Panc1 (cell line): ENCODE data around the gene KCNK5.

Experiments
- POLR2AphosphoS5 ChIP-seq: IDR thresholded peaks from 2 replicates; pipeline ENCODE4 v1.6.1; 2012; ENCODE audit warnings: mild to moderate bottlenecking, low read depth, low read length, moderate library complexity
- TF ChIP-seq, protein P1 (sequence below): fragments of 450-650 bp; IDR thresholded peaks from 2 replicates; pipeline ENCODE4 v1.5.1; 2017; ENCODE audit warnings: mild to moderate bottlenecking

GRCh38 chr6:39195792-39196385 is 33.4 kb downstream of the KCNK5 start:
- TF ChIP-seq, protein P1, sequence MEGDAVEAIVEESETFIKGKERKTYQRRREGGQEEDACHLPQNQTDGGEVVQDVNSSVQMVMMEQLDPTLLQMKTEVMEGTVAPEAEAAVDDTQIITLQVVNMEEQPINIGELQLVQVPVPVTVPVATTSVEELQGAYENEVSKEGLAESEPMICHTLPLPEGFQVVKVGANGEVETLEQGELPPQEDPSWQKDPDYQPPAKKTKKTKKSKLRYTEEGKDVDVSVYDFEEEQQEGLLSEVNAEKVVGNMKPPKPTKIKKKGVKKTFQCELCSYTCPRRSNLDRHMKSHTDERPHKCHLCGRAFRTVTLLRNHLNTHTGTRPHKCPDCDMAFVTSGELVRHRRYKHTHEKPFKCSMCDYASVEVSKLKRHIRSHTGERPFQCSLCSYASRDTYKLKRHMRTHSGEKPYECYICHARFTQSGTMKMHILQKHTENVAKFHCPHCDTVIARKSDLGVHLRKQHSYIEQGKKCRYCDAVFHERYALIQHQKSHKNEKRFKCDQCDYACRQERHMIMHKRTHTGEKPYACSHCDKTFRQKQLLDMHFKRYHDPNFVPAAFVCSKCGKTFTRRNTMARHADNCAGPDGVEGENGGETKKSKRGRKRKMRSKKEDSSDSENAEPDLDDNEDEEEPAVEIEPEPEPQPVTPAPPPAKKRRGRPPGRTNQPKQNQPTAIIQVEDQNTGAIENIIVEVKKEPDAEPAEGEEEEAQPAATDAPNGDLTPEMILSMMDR, result no peak
- no peak for TF ChIP-seq POLR2AphosphoS5
